GM23248 (cell line): Measurements from ENCODE around the gene AVPR1B.

Experiments used
- EZH2 ChIP-seq: fragments of 200-600 bp; sonication (generic); IDR thresholded peaks from 2 replicates; pipeline ENCODE4 v1.6.1; 2018; ENCODE audit warnings: antibody characterized with exemption, mild to moderate bottlenecking; ENCODE audit not compliant: insufficient read depth, poor library complexity, severe bottlenecking
- EZH2phosphoT487 ChIP-seq: fragments of 200-600 bp; sonication (generic); IDR thresholded peaks from 2 replicates; pipeline ENCODE4 v1.6.1; 2018; ENCODE audit warnings: antibody characterized with exemption, moderate library complexity, mild to moderate bottlenecking, low read depth; ENCODE audit not compliant: insufficient read depth

DNA sequence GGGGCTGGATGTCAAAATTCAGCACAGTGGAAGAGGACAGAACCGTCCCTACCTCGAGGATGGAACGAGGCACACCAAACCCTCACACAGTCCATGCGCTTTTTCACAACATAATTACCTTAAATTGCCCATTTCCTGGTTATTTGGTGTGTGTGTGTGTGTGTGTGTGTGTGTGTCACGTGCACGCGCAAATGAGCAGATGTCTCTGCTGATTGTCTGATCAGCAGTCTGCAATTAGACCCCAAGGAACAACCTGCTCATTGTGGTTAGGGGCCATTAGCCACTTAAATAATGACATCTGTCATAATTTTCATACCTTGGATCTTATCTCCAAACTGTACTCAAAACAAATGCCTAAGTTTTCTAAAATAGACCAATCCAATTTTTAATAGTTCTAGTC is 23.2 kb downstream of the AVPR1B start:
- TF ChIP-seq EZH2 (no peak), EZH2phosphoT487 (no peak)
